ENCODE data around the gene GDF10.

GDF10 gene

DNA sequence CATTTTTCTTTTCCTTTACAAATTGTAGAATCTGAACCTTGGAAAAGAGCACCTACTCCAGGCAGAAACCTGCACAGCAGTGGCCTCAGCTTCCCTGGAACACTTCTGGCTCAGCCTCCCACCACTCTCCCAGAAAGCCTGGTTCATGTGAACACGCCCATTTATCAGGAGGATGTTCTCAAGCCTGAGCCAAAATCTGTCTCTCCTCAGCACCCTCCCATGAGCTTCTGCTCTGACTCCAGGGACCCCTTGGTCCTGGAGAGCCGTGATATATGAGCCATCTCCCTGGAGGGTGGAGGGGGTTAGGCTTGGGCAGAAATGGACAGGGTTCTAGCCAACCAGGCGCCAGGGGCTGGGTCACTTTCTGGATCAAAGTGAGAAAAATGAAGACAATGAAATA lies 32.4 kb downstream of the GDF10 start:
- H3K9ac ChIP-seq (ENCODE audit: low read depth, low read length, poor library complexity, severe bottlenecking): no peak overlapping the region
- no peaks in the 10 kb centered on the region for H3K9me3 ChIP-seq (ENCODE audit: insufficient read depth, low read depth, low read length)
- no peaks in the 10 kb centered on the region for H3K36me3 ChIP-seq (ENCODE audit: insufficient read depth, low read length)
- H4K20me1 ChIP-seq (ENCODE audit: insufficient read depth, low read length, poor library complexity, severe bottlenecking): no peaks in the 10 kb centered on the region
- H3K9me2 ChIP-seq (replicated peaks; ENCODE audit: low read depth, low read length): no peaks in the 10 kb centered on the region
- no peak for TF ChIP-seq EZH2phosphoT487 (IDR thresholded peaks at IDR 0.05; ENCODE audit: borderline replicate concordance)
- TF ChIP-seq, protein P1, sequence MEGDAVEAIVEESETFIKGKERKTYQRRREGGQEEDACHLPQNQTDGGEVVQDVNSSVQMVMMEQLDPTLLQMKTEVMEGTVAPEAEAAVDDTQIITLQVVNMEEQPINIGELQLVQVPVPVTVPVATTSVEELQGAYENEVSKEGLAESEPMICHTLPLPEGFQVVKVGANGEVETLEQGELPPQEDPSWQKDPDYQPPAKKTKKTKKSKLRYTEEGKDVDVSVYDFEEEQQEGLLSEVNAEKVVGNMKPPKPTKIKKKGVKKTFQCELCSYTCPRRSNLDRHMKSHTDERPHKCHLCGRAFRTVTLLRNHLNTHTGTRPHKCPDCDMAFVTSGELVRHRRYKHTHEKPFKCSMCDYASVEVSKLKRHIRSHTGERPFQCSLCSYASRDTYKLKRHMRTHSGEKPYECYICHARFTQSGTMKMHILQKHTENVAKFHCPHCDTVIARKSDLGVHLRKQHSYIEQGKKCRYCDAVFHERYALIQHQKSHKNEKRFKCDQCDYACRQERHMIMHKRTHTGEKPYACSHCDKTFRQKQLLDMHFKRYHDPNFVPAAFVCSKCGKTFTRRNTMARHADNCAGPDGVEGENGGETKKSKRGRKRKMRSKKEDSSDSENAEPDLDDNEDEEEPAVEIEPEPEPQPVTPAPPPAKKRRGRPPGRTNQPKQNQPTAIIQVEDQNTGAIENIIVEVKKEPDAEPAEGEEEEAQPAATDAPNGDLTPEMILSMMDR (conservative IDR thresholded peaks at IDR 0.05; ENCODE audit: low read length): no peak
- no peak overlapping the region for H3K4me3 ChIP-seq (ENCODE audit: low read length, poor library complexity, severe bottlenecking)
- H3K79me2 ChIP-seq (ENCODE audit: insufficient read depth, low read length): no peaks in the 10 kb centered on the region
- no peak overlapping the region for H2AFZ ChIP-seq (ENCODE audit: low read length)
- no peaks in the 10 kb centered on the region for H3F3A ChIP-seq (ENCODE audit: low read depth)
- H3K4me2 ChIP-seq (ENCODE audit: low read depth, low read length, poor library complexity, severe bottlenecking): no peak overlapping the region
- H3K4me1 ChIP-seq (ENCODE audit: insufficient read depth, low read length, poor library complexity, severe bottlenecking): no peaks in the 10 kb centered on the region
- H3K27me3 ChIP-seq (ENCODE audit: insufficient read depth, low read length, poor library complexity, severe bottlenecking): no peaks in the 10 kb centered on the region

DNA sequence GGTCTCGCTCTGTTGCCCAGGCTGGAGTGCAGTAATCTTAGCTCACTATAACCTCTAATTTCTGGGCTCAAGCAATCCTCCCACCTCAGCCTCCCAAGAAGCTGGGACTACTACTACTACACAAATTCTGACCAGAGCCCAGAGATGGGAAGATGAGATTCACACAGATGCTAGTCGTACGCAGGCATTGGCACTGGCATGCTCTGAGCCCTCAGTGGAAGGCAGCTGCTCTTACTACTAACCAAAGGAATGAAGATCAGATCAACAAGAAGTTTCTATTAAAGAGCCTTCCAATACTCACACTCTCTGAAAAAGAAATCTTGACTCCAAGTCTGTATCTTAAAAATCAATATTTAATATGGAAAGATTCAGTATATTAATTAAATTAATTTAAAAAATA lies 32.9 kb downstream of the GDF10 start:
- no peak overlapping the region for H2AFZ ChIP-seq (ENCODE audit: low read length)
- H3K27me3 ChIP-seq (ENCODE audit: insufficient read depth, low read length, poor library complexity, severe bottlenecking): no peaks in the 10 kb centered on the region
- H3K4me3 ChIP-seq (ENCODE audit: low read length, poor library complexity, severe bottlenecking): no peak overlapping the region
- H3K9me3 ChIP-seq (ENCODE audit: insufficient read depth, low read depth, low read length): no peaks in the 10 kb centered on the region
- H3F3A ChIP-seq (ENCODE audit: low read depth): no peaks in the 10 kb centered on the region
- no peaks in the 10 kb centered on the region for H3K9me2 ChIP-seq (replicated peaks; ENCODE audit: low read depth, low read length)
- no peaks in the 10 kb centered on the region for H3K36me3 ChIP-seq (ENCODE audit: insufficient read depth, low read length)
- TF ChIP-seq, protein P1 (conservative IDR thresholded peaks at IDR 0.05; ENCODE audit: low read length): no peak
- no peak for TF ChIP-seq EZH2phosphoT487 (IDR thresholded peaks at IDR 0.05; ENCODE audit: borderline replicate concordance)
- no peaks in the 10 kb centered on the region for H4K20me1 ChIP-seq (ENCODE audit: insufficient read depth, low read length, poor library complexity, severe bottlenecking)
- no peak overlapping the region for H3K9ac ChIP-seq (ENCODE audit: low read depth, low read length, poor library complexity, severe bottlenecking)
- no peak overlapping the region for H3K4me2 ChIP-seq (ENCODE audit: low read depth, low read length, poor library complexity, severe bottlenecking)
- no peaks in the 10 kb centered on the region for H3K4me1 ChIP-seq (ENCODE audit: insufficient read depth, low read length, poor library complexity, severe bottlenecking)
- H3K79me2 ChIP-seq (ENCODE audit: insufficient read depth, low read length): no peaks in the 10 kb centered on the region

DNA sequence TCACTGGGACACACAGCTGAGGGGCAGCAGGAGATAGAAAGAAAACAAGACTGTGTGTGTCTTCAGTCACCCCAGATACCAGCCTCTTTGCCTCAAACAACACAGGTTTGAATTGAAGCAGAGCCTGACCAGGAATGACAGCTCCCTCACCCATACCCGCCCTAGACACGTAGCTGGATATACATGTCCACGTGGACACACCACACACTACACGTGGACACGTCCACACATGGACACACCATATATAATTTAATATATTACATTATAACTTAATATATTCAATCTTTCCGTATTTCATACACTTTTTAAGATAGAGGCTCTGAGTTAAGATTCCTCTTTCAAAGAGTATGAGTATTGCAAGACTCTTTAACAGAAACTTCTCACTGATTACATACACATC lies 33.5 kb downstream of the GDF10 start:
- Histone ChIP-seq H3F3A (ENCODE audit: low read depth) (no peaks in the 10 kb centered on the region), H2AFZ (ENCODE audit: low read length) (no peak overlapping the region)
- no peak for TF ChIP-seq EZH2phosphoT487 (IDR thresholded peaks at IDR 0.05; ENCODE audit: borderline replicate concordance)
- TF ChIP-seq, protein P1 (conservative IDR thresholded peaks at IDR 0.05; ENCODE audit: low read length): no peak

More for the DNA sequence above, 33.5 kb downstream of the GDF10 start:
- Histone ChIP-seq H3K27me3 (ENCODE audit: insufficient read depth, low read length, poor library complexity, severe bottlenecking) (no peaks in the 10 kb centered on the region), H4K20me1 (ENCODE audit: insufficient read depth, low read length, poor library complexity, severe bottlenecking) (no peaks in the 10 kb centered on the region), H3K9me3 (ENCODE audit: insufficient read depth, low read depth, low read length) (no peaks in the 10 kb centered on the region), H3K4me3 (ENCODE audit: low read length, poor library complexity, severe bottlenecking) (no peak overlapping the region), H3K79me2 (ENCODE audit: insufficient read depth, low read length) (no peaks in the 10 kb centered on the region), H3K9me2 (replicated peaks; ENCODE audit: low read depth, low read length) (no peaks in the 10 kb centered on the region), H3K9ac (ENCODE audit: low read depth, low read length, poor library complexity, severe bottlenecking) (no peak overlapping the region), H3K4me1 (ENCODE audit: insufficient read depth, low read length, poor library complexity, severe bottlenecking) (no peaks in the 10 kb centered on the region), H3K4me2 (ENCODE audit: low read depth, low read length, poor library complexity, severe bottlenecking) (no peak overlapping the region), H3K36me3 (ENCODE audit: insufficient read depth, low read length) (no peaks in the 10 kb centered on the region)
